Stimulated activated naive CD8-positive, alpha-beta T cell treated with anti-CD3 and anti-CD28 coated beads, Interleukin-15, amount 100 ng/mL, for 72 hours (primary cell): Measurements from ENCODE around the gene ABCA2.
"Not testable (repeated sequence)": the region's sequence is repeated elsewhere in the genome, so short reads cannot be mapped to it uniquely, and the experiment has no call there.

Source experiments
- ATAC-seq: fragments of 150-1000 bp; cut with Tn5 transposase; 2 replicates; pipeline ENCODE4 v1.10.0; 2021; ENCODE audit warnings: mild to moderate bottlenecking, moderate library complexity
- DNase-seq, 2 donors: peaks; one replicate each; pipeline ENCODE4 v3.0.0; 2021 to 2022
- H3K27ac Mint-ChIP-seq, 2 donors: one replicate each; pipeline ENCODE4 v1.8.0; 2022; ENCODE audit warnings: mild to moderate bottlenecking in 2 of 2, mixed read lengths in 2 of 2, moderate library complexity in 2 of 2
- H3K27me3 Mint-ChIP-seq: one replicate; pipeline ENCODE4 v1.8.0; 2022; ENCODE audit warnings: mixed read lengths
- H3K4me1 Mint-ChIP-seq: one replicate; pipeline ENCODE4 v1.8.0; 2022; ENCODE audit warnings: mild to moderate bottlenecking, mixed read lengths
- H3K4me3 Mint-ChIP-seq, 2 donors: one replicate each; pipeline ENCODE4 v1.8.0; 2022; ENCODE audit warnings: mild to moderate bottlenecking in 2 of 2, mixed read lengths in 2 of 2, moderate library complexity in 1 of 2
- H3K9me3 Mint-ChIP-seq, 2 donors: one replicate each; pipeline ENCODE4 v1.8.0; 2022; ENCODE audit warnings: mixed read lengths in 2 of 2

Gene ABCA2

DNA sequence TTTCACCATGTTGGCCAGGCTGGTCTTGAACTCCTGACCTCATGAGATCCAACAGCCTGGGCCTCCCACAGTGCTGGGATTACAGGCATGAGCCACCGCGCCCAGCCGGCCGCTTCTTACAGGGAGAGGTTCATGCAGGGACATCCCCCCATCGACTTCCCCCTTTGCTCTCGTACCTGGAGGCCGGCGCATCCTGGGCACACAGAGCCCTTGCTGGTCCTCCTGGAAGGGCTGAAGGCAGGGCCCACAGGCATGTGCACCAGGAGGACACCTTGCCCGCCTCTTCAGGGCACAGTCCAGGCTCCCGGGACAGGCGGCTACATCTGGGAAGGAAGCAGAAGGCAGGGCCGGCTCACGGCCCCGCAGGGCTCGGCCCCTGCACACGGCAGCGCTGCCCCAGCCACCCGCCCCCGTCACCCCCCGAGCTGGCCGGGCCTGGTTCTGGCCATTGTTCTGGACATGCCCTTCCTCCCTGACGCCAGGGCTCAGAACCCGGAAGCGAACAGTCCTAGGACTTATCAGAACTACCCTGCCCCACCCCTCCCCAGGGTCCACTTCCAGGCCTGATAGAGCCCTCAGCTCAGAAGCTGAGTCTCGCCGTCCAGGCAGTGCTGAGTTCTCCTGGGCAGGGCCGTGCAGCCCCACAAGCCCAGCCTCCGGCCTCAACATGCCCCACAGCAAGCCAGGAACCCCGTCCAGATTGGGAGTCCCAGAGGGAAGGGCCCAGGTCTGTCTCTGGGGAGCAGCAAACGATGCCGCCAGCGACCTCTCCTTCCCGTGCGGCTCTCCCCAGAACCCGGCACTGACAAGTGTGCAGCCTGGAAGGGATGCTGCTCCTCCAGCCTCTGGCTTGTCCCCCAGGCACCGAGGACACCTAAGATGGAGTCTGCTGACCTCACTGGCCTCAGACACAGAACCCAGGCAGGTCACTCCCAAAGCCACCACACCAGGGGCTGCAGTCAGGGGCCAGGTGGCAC lies 15.0 kb upstream of the ABCA2 start:
- DNase-seq (no peak), ATAC-seq (no peak)
- Mint-ChIP-seq H3K9me3 (no peaks in the 10 kb centered on the region), H3K4me3 (no peak overlapping the region), H3K27ac (no peak overlapping the region), H3K4me1 (peaks cover 34% of the 10 kb centered on the region), H3K27me3 (peaks cover 46% of the 10 kb centered on the region)

DNA sequence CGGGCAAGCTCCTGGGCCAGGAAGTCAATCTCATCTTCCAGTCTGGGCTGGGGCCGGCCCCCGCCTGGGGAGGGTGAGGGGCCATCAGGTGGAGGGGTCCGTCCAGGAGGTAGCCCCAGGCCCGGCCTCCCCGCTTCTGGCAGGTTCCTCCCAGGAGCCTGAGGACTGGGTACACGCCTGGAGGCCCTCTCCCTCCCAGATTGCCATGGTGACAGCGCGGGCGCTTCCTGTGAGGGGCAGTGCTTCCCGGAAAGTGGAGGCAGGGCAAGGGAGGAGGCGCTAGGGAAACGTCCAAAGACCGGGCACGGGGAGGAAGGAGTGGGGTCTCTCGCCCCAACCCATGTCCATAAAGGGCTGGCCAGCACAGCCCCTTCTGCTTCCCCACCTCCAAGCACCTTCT lies 13.1 kb upstream of the ABCA2 start:
- Mint-ChIP-seq H3K4me1 (peaks cover 24% of the 10 kb centered on the region), H3K27me3 (peaks cover 27% of the 10 kb centered on the region), H3K9me3 (no peaks in the 10 kb centered on the region), H3K27ac (no peak overlapping the region), H3K4me3 (no peak overlapping the region)
- no peak for ATAC-seq
- no peak for DNase-seq

- peaks cover 26% of the 10 kb centered on the region for H3K27me3 Mint-ChIP-seq
- no peak overlapping the region for H3K4me3 Mint-ChIP-seq
- H3K4me1 Mint-ChIP-seq, result peaks cover 27% of the 10 kb centered on the region
- no peak overlapping the region for H3K27ac Mint-ChIP-seq
- peak; percentile 26 for ATAC-seq
- DNase-seq, result no peak
- no peaks in the 10 kb centered on the region for H3K9me3 Mint-ChIP-seq
Observed at GRCh38 chr9:137040568-137040967, 12.5 kb upstream of the ABCA2 start.

GRCh38 chr9:137039611-137040366 lies 11.8 kb upstream of the ABCA2 start:
- H3K4me3 Mint-ChIP-seq, result no peak overlapping the region
- H3K27me3 Mint-ChIP-seq, result peaks cover 18% of the 10 kb centered on the region
- ATAC-seq (no peak), DNase-seq (no peak)
- H3K9me3 Mint-ChIP-seq, result no peaks in the 10 kb centered on the region
- H3K27ac Mint-ChIP-seq, result no peak overlapping the region
- peaks cover 28% of the 10 kb centered on the region for H3K4me1 Mint-ChIP-seq

- DNase-seq, result no peak
- H3K4me1 Mint-ChIP-seq, result peaks cover 28% of the 10 kb centered on the region
- H3K4me3 Mint-ChIP-seq, result no peak overlapping the region
- H3K27me3 Mint-ChIP-seq, result peaks cover 9% of the 10 kb centered on the region
- no peaks in the 10 kb centered on the region for H3K9me3 Mint-ChIP-seq
- ATAC-seq, result no peak
- H3K27ac Mint-ChIP-seq, result no peak overlapping the region
Observed at GRCh38 chr9:137038916-137039315, 10.9 kb upstream of the ABCA2 start.

- peaks cover 34% of the 10 kb centered on the region for H3K4me1 Mint-ChIP-seq
- H3K27me3 Mint-ChIP-seq, result no peaks in the 10 kb centered on the region
- no peak for ATAC-seq
- DNase-seq, result no peak
- no peaks in the 10 kb centered on the region for H3K9me3 Mint-ChIP-seq
- no peak overlapping the region for H3K27ac Mint-ChIP-seq
- H3K4me3 Mint-ChIP-seq, result no peak overlapping the region
Observed at GRCh38 chr9:137037483-137037882, 9.4 kb upstream of the ABCA2 start.

DNA sequence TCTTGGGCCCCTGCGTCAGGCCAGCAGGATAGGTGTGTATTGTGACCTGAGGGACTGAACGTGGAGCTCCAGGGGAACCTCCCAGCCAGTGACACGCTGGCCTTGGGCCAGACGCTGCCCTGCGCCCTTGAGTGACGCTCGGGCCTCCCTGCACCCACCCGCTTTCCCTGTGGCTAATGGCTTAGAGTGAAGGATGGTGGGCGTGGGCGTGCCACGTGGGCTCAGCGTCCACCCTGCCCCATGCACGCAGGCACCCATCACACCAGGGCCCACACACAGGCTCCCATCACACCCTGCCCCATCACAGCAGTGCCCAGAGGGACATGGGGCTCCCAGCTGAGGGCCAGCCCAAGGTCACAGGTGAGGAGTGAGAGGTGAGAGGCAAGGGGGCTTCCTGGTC lies 9.0 kb upstream of the ABCA2 start:
- H3K4me1 Mint-ChIP-seq, result peaks cover 39% of the 10 kb centered on the region
- no peak for DNase-seq
- H3K4me3 Mint-ChIP-seq, result no peak overlapping the region
- no peak for ATAC-seq
- no peaks in the 10 kb centered on the region for H3K27me3 Mint-ChIP-seq
- H3K9me3 Mint-ChIP-seq, result no peaks in the 10 kb centered on the region
- H3K27ac Mint-ChIP-seq, result no peak overlapping the region

DNA sequence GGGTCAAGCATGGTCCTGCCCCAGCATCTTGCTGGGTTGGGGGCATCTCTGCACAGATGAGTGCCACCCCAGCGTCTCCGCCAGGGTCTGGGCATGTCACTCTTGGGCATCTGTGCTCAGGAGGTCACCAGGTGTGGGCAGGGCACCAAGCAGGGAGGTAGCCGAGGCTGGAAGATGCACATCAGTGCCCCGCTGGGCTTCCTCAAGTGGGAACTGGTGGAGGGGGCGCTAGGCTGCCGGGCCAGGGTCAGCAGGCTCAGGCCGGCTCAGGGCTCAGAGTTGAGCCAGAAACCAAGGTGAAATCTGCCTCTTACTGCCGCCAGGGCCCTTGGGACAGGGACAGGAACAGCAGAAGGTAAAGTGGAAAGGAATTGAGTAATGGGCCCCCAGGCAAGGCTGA lies 7.9 kb upstream of the ABCA2 start:
- Mint-ChIP-seq H3K27me3 (no peaks in the 10 kb centered on the region), H3K9me3 (no peaks in the 10 kb centered on the region), H3K4me1 (peaks cover 48% of the 10 kb centered on the region), H3K4me3 (no peak overlapping the region), H3K27ac (no peak overlapping the region)
- no peak for ATAC-seq
- DNase-seq, result no peak

- Mint-ChIP-seq H3K4me1 (peaks cover 52% of the 10 kb centered on the region), H3K27ac (peak overlapping the region in 1 of 2 donors; percentile 78)
- ATAC-seq, result no peak
Observed at GRCh38 chr9:137035507-137035834, 7.4 kb upstream of the ABCA2 start.

DNA sequence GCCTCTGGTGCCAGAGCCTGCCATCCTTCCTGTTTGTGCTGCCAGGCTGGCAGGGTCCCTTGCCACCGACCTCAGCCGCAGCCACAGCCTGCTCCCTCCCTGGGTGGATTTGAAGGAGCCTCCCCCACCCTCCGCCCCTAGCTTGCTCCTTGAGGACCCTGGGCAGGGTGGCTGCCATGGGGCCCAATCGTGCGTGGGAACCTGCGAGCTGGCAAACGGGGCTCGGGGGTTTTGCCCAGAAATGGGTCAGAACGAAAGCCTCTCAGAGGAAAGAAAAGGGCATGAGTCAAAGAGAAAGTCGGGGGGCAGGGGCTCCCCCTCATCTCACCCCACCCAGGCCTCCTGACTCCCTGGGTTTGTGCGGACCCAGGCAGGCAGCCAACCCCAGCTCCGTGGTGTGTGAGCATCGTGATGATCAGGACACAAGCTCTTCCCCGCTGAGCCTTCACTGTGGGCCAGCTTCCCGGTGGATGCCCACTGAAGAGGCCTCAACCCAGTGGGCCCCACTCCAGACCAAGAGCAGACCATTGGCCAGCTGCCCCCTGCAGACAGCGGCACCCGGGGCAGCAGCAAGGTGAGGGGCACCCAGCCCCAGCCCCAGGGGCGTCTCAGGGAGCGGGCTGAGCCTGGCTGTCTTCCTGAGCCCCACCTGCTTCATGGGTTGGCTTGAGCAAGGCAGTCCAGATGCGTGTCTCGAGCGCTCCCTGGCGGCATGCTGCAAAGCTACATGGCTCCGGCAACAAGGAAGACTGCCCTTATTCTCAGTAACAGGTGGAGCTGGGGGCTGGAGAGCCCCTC lies 6.9 kb upstream of the ABCA2 start:
- peaks cover 58% of the 10 kb centered on the region for H3K4me1 Mint-ChIP-seq
- H3K9me3 Mint-ChIP-seq, result no peaks in the 10 kb centered on the region
- no peaks in the 10 kb centered on the region for H3K27me3 Mint-ChIP-seq
- peak overlapping the region; percentile 84 to 85 for H3K27ac Mint-ChIP-seq
- H3K4me3 Mint-ChIP-seq, result peak overlapping the region; percentile 76 to 83
- DNase-seq (peak; percentile 90 to 93), ATAC-seq (peak; percentile 86)

More at GRCh38 chr9:137035507-137035834, 7.4 kb upstream of the ABCA2 start:
- no peak for DNase-seq
- Mint-ChIP-seq H3K4me3 (peak overlapping the region; percentile 76 to 83), H3K27me3 (no peaks in the 10 kb centered on the region), H3K9me3 (no peaks in the 10 kb centered on the region)

DNA sequence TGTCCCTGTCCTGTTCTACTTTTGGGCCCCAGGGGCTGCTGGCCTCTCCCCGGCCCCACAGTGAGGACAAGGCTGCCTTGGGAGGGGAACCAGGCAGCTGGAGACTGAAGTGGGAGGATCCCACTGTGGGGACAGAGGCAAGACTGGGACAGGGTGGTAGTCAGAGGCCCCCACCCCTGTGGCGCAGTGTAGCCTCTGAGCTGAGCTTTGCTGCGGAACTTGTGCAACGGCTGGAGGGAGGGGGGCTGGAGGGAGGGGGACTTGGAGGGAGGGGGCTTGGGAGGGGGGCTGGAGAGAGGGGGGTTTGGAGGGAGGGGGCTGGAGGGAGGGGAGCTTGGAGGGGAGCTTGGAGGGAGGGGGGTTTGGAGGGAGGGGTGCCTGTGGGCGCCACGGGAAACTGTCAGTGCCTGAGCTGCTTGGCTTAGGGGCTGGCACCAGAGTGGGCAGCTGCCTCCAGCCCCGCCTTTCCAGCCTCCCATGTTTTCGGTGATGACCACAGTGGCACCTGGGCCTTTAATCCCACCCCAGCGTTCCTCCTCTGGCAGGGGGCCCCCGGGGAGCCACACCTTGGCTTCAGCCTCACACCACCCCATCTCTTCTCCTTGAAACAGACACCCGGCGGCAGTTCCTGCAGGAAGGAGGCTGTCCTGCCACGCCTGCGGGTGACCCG lies 6.1 kb upstream of the ABCA2 start:
- peaks cover 65% of the 10 kb centered on the region for H3K4me1 Mint-ChIP-seq
- H3K4me3 Mint-ChIP-seq, result peak overlapping the region; percentile 76 to 83
- peak; percentile 0 for ATAC-seq
- H3K27ac Mint-ChIP-seq, result peak overlapping the region in 1 of 2 donors; percentile 85
- no peaks in the 10 kb centered on the region for H3K9me3 Mint-ChIP-seq
- DNase-seq, result no peak
- no peaks in the 10 kb centered on the region for H3K27me3 Mint-ChIP-seq

DNA sequence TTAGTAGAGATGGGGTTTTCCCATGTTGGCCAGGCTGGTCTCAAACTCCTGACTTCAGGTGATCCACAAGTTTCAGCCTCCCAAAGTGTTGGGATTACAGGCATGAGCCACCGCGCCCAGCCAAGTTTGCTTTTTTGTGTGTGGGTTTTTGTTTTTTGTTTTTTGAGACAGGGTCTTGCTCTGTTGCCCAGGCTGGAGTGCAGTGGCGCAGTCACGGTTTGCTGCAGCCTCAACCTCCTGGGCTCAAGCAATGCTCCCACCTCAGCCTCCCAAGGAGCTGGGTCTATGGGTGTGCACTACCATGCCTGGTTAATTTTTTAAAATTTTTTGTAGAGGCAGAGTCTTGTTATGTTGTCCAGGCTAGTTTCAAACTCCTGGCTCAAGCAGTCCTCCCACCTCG lies 5.4 kb upstream of the ABCA2 start:
- H3K4me3 Mint-ChIP-seq, result peak overlapping the region in 1 of 2 donors; percentile 32
- DNase-seq, H3K27ac Mint-ChIP-seq, H3K27me3 Mint-ChIP-seq, H3K9me3 Mint-ChIP-seq, ATAC-seq: not testable (repeated sequence)
- peaks cover 72% of the 10 kb centered on the region for H3K4me1 Mint-ChIP-seq

- Mint-ChIP-seq H3K27me3 (no peaks in the 10 kb centered on the region), H3K27ac (no peak overlapping the region), H3K4me1 (peaks cover 73% of the 10 kb centered on the region), H3K4me3 (no peak overlapping the region), H3K9me3 (no peaks in the 10 kb centered on the region)
- ATAC-seq (no peak), DNase-seq (no peak)
Observed at GRCh38 chr9:137032858-137033257, 4.8 kb upstream of the ABCA2 start.

GRCh38 chr9:137031904-137032640 lies 4.0 kb upstream of the ABCA2 start, which contains the start of gene FUT7:
Gene FUT7, minus strand, starts transcription at chr9:137032088. Its CDS starts 97 bp downstream, at chr9:137031991.
- DNase-seq (peak in 1 of 2 donors; percentile 66), ATAC-seq (peak; percentile 1)
- Mint-ChIP-seq H3K27me3 (no peaks in the 10 kb centered on the region), H3K9me3 (no peaks in the 10 kb centered on the region), H3K4me1 (peaks cover 78% of the 10 kb centered on the region), H3K27ac (peak within 1 kb of the TSS in 1 of 2 donors; percentile 76), H3K4me3 (peak within 1 kb of the TSS; percentile 61 to 75)
